NCI-H524 (cell line): Measurements from ENCODE around the gene SIRT3.

Source experiments
- DNase-seq, 2 experiments: peaks; one replicate each; lab custom pipeline; 2025; lab: John Stamatoyannopoulos, UW

SIRT3 gene

DNA sequence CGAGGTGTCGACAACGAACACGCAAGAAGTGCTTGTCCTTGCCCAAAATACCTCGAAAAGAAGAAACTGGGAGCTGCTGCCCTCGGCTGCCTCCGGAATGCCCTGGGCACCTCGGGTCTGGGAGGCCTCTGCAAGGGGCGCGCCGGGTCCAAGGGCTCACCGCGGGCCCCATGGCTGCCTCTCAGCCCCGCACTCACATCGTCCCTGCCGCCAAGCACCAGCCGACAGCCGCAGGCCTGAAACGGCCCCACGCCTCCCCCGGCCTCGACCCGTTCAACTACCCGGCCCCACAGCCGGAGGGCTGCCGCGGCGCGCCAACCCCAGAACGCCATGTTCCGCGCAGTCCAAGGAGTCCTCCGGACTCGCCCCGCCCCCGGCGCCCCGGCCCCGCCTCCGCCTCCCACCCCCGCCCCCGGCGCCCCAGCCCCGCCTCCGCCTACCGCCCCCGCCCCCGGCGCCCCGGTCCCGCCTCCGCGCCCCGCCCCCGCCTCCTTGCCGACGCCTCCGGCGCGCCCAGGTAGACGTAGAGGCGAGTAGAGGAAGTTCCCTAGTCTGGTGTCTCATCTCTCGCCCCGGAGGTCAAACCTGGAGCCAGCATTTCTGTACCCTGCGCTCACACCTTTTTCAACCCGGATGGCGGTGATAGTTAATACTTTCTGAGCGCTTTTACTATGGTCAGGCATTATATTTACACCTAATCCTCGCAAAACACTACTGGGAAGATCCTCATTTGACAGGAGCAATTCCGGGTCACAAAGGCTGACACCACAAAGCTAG is at the start of gene SIRT3:
Gene SIRT3, minus strand, starts transcription at position 346 of the 777 bp plus-strand sequence. Its CDS starts 14 bp downstream, at position 332.
- DNase-seq = peak; percentile 45 to 64

GRCh38 chr11:285894-286220 is 49.7 kb upstream of the SIRT3 start:
- no peak for DNase-seq

DNA sequence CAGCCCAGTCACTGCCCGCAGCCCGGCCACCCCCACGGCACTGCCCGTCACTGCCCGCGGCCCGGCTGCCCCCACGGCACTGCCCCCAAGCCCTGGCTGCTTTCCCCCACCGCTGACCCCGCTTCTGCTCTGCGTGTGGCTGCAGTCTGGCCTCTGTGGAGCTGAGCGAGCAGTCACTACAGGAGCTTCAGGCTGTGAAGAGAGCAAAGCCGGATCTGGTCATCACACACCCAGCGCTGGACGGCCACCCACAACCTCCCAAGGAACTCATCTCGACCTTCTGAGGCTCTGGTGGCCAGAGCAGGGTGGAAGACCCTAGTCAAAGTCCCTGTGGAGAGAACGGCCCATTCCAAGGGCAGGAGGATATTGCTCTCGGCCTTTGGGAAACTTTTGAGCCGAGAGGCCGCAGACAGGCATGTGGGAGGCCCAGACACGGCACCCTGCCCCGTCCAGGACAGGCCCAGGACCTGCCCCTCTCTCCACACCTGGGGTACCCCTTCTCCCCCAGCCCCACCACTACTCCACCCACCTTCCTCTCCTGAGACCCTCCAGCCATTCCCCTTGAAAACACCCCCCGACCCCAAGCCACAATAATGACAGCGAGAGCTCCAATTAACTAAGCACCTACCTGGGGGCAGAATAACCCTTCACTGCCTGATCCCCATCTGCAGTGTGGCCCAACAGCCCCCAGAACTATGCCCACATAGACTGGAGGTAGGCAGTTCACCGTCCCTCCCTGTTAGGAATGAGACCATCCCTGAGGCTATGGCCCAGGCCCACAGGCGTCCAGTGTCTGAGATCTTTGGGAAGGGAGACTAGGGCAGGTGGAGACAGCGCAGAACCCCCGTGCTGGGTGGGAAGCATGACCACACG is 49.1 kb upstream of the SIRT3 start:
- no peak for DNase-seq

DNA sequence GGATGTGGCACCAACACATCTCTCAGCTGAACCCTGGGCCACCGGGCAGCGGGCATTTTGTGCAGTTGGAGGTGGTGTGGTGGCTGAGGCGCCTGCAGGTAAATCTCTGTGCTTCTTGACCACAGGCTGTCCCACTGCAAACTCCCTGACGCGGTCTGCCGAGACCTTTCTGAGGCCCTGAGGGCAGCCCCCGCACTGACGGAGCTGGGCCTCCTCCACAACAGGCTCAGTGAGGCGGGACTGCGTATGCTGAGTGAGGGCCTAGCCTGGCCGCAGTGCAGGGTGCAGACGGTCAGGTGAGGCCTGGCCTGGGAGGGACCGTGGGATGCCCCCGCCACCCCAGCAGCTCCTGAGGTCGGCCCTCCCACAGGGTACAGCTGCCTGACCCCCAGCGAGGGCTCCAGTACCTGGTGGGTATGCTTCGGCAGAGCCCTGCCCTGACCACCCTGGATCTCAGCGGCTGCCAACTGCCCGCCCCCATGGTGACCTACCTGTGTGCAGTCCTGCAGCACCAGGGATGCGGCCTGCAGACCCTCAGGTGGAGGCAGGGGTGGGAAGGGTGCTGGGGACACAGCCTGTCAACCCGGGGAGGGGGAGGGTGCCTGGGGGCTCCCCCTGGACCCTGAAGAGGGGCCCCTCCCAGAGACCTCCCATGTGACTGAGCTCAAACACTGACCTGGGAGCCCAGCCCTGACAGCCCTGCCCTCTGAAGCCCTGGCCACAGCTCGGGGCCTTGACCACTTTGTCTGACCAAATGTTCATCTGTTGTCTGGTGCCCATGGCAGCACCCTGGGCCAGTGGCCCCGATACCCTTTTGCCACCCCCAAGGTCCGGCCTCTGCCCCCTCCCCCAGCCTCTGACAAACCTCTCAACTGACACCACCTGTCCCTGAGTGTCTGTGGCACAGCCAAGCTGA is 48.2 kb upstream of the SIRT3 start:
- DNase-seq = no peak

- no peak for DNase-seq
Measured at GRCh38 chr11:283405-284104, 47.4 kb upstream of the SIRT3 start.

DNA sequence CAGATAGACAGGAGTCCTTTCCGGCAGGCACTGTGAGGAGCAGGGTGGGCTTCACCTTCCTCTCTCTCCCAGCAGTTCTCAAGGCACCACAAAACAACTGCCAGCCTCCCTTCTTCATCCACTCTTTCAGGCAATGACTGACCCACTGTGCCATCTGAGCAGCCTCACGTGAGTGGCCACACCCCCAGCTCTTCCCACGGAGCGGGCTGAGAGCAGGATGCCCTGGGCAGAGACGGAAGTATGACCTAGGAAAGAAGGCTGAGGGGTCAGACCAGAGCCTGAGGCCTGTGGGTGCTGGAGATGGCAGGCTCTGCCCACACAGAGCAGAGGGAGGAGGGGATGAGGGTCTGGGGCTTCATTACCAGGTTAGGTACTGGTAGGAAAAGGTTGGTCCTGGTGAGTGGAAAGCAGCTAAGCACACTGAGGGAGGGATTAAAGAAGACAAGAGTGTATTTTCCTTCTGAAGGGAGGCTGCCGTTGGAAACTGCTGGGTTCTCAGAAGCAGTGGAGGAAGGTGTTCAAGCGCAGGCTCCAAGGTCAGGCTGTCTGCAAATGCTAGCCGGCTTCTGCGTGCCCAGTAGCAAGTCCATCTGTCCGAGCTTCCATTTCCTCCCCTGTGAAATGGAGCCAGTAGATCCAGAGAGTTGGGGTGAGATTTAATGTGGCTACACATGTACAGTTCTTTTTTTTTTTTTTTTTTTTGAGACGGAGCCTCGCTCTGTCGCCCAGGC is 46.7 kb upstream of the SIRT3 start:
- no peak for DNase-seq

DNA sequence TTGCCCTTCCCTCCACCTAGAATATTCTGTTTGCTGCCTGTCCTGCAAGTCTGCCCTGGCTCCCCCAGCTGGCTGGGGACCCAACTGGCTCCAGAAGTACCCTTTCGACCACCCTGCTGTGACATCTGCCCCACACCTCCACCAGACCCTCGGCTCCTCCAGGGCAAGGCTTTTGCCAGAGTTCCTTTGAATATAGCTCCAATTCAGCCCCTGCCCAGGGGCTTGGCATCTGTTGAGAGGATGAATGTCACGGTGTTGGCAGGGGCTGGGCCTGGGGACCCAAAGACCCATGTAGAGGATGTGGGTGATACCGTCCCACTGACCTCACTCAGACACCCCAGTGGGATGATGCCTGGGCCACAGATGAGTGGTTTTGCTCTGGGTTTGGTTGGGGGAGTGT is 46.0 kb upstream of the SIRT3 start:
- DNase-seq = no peak

- DNase-seq = no peak
Measured at GRCh38 chr11:281486-282161, 45.5 kb upstream of the SIRT3 start.

GRCh38 chr11:280706-281485 is 44.8 kb upstream of the SIRT3 start:
- DNase-seq = no peak

DNA sequence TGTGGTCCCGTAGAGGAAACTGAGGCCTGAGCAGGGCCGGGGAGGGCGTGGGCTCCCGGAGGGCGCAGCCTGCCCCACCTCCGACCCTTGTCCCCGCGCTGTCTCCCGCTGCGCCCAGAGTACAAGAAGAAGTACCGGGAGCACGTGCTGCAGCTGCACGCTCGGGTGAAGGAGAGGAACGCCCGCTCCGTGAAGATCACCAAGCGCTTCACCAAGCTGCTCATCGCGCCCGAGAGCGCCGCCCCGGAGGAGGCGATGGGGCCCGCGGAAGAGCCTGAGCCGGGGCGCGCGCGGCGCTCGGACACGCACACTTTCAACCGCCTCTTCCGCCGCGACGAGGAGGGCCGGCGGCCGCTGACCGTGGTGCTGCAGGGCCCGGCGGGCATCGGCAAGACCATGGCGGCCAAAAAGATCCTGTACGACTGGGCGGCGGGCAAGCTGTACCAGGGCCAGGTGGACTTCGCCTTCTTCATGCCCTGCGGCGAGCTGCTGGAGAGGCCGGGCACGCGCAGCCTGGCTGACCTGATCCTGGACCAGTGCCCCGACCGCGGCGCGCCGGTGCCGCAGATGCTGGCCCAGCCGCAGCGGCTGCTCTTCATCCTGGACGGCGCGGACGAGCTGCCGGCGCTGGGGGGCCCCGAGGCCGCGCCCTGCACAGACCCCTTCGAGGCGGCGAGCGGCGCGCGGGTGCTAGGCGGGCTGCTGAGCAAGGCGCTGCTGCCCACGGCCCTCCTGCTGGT is 44.0 kb upstream of the SIRT3 start:
- no peak for DNase-seq

- DNase-seq = no peak
Measured at GRCh38 chr11:279040-279965, 43.2 kb upstream of the SIRT3 start.

DNA sequence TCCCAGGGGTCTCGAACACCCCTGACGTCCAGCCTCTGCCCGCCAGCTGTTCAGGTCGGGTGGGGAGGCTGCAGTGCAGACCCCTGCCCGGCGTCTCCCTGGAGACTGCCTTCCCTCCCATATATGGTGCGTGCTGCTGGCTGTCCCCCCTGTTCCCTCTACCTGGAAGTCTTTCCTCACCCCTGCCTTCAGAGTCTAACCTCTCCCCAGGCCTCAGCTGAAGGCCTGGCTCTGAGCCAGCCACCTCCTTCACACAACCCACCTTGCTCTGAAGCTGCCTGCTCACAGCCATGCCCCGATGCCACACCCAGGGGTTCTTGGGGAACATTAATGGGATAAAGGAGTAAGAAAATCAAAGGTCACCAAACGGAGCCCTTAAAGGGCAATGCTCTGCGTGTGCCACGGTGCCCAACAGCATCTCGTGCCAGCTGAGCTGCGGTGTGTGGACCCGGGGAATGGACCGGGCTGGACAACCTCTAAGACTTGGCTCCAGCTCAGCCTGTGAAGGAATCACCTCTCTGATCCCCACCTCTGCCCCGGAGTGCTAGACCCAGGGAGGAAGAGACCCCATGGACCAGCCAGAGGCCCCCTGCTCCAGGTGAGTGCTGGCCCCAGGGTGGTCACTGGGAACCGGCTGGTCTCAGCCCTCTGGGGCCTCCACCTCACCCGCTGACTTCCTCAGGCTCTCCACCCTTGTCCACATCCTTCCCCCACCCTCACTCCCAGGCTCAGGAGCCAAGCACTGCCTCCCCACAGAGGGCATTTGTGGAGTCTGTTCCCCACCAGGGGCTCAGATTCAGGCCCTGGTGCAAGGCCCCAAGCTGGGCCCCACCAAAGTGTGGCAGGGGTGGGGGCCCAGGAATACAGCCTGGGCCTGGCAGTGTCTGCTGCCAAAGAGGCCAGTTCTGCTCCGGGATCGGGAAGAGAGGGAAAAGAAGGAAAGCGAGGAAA is 42.1 kb upstream of the SIRT3 start, which contains the start of gene NLRP6:
Gene NLRP6, plus strand, starts transcription at position 407 of the 951 bp plus-strand sequence. Its CDS starts 163 bp downstream, at position 570.
- no peak for DNase-seq

GRCh38 chr11:276219-276618 is 40.1 kb upstream of the SIRT3 start:
- DNase-seq = no peak

DNA sequence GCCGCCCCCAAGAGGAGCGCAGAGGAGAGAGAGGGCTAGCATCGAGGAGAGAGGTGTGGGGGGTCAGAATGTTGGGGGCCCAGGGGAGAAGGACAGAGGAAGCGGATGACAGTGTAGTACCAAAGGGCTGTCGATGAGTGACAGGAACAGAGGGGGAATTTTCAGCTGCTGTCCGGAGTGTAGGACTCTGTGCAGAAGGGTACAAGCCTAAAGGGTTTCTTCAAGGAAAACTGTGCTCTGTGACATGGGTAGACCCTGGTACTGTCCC is 36.7 kb upstream of the SIRT3 start:
- DNase-seq = no peak

DNA sequence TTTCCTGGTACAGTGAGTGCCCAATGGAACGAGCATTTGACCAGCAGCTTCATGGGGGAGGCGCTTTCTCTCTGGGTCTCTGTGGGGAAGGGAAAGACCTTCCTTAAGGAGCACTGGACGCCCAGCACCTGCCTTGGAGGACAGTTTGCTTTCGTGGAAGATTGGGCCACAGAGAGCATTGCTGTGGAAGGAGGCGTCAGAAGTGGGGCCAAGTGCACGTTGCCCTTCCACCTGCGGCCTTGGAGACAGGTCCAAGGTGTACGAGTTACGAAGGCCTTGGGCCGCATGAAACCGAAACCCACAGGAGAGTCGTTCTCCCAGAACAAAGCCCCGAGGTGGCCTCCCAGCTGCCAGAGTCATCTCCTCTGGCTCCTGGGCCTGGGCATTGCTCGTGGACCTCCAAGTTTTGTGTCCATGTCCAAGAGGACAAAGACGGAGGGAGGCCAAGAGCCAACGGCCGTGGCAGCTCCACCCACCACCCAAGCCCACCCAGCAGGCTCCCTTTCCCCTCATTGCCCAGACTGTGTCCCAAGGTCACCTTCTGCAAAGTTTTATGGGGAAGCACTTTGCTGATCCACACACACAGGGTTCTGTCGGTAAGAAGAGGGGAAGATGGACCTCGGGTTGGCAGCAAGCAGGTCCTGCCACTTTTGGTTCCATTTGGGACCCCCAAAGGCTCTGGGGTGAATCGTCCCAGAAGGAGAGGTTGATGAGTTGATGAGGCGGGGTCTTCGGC is 36.2 kb upstream of the SIRT3 start:
- no peak for DNase-seq

DNA sequence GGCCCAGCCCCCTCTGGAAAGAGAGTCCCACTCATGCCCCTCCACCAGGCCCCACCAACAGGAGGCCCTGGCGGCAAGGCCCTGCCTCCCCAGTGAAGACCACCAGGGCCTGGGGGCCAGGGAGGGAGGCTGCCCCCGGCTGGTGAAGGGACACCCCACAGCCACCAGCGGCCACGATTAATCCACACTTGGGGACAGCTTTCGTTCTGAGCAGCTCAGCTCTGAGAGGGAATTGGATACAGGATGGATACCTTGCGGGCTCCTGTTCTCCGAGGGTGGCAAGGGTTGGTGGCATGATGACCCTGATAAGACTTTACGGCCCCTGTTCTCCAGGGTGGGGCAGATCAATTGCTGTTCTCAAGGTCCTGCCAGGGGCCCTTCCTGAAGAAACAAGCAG is 35.2 kb upstream of the SIRT3 start:
- DNase-seq = no peak
